A673 (cell line): ENCODE results near the gene GET4.

Source experiments
- EZH2 ChIP-seq: fragments of 200-600 bp; sonication (generic); IDR thresholded peaks from 2 replicates; pipeline ENCODE4 v1.6.1; 2017; ENCODE audit warnings: borderline replicate concordance, low read depth, mild to moderate bottlenecking, mixed read lengths, antibody characterized with exemption, low read length; ENCODE audit not compliant: poor library complexity, severe bottlenecking
- TF ChIP-seq, protein P1 (sequence below): fragments of 300-800, 200-600 bp; sonication (generic); conservative IDR thresholded peaks from 2 replicates; pipeline ENCODE4 v1.5.1; 2017; ENCODE audit warnings: low read depth, mild to moderate bottlenecking, antibody characterized with exemption, low read length, moderate library complexity, mixed read lengths

GRCh38 chr7:836429-836828 is 39.9 kb upstream of the GET4 start:
- TF ChIP-seq, protein P1, sequence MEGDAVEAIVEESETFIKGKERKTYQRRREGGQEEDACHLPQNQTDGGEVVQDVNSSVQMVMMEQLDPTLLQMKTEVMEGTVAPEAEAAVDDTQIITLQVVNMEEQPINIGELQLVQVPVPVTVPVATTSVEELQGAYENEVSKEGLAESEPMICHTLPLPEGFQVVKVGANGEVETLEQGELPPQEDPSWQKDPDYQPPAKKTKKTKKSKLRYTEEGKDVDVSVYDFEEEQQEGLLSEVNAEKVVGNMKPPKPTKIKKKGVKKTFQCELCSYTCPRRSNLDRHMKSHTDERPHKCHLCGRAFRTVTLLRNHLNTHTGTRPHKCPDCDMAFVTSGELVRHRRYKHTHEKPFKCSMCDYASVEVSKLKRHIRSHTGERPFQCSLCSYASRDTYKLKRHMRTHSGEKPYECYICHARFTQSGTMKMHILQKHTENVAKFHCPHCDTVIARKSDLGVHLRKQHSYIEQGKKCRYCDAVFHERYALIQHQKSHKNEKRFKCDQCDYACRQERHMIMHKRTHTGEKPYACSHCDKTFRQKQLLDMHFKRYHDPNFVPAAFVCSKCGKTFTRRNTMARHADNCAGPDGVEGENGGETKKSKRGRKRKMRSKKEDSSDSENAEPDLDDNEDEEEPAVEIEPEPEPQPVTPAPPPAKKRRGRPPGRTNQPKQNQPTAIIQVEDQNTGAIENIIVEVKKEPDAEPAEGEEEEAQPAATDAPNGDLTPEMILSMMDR = peak; percentile 59
- TF ChIP-seq EZH2 = no peak
